A549 (cell line): Measurements from ENCODE around the gene ZW10.

Source experiments
- BHLHE40 ChIP-seq: IDR thresholded peaks from 2 replicates; pipeline ENCODE4 v1.6.1; 2012; ENCODE audit warnings: low read depth, low read length, inconsistent platforms
- CTCF ChIP-seq: fragments of >200 bp; sonication (Bioruptor Twin); formaldehyde crosslinking; IDR thresholded peaks from 3 replicates; pipeline ENCODE4 v1.5.1; 2016
- HDAC2 ChIP-seq: fragments of 200-600 bp; sonication (generic); IDR thresholded peaks from 2 replicates; pipeline ENCODE4 v1.6.1; 2016
- PBX3 ChIP-seq: IDR thresholded peaks from 2 replicates; pipeline ENCODE4 v1.6.1; 2012

- TF ChIP-seq PBX3, result no peak
- no peak for TF ChIP-seq CTCF
- TF ChIP-seq BHLHE40, result no peak
- no peak for TF ChIP-seq HDAC2
Measured at GRCh38 chr11:113683481-113684046, 89.9 kb downstream of the ZW10 start.
